Activated T-cell treated with anti-CD3 and anti-CD28 coated beads for 24 hours (primary cell): ENCODE measurements around the gene HES2.
"Not testable (repeated sequence)": the region's sequence is repeated elsewhere in the genome, so short reads cannot be mapped to it uniquely, and the experiment has no call there.

ENCODE experiments used
- DNase-seq: peaks from one replicate; pipeline ENCODE4 v3.0.0-alpha.2; 2020; ENCODE audit warnings: low read depth

Gene HES2

DNA sequence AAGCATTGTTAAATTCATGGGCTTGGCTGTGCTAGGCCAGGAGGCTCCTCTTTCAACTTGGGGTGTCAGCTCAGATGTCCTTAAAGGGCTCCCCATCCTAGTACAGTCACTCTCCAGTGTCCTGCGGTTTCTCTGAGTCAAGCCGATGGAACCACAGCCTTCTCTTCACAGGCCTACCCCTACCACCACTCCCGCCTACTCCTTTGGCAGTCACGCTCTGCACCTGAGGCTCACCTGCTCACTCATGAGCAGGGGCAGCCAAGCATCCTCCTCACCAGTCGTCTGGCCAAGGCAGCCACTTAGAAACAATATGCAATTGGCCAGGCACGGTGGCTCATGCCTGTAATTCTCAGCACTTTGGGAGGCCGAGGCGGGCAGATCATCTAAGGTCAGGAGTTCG is 29.7 kb downstream of the HES2 start:
- DNase-seq = no peak

DNA sequence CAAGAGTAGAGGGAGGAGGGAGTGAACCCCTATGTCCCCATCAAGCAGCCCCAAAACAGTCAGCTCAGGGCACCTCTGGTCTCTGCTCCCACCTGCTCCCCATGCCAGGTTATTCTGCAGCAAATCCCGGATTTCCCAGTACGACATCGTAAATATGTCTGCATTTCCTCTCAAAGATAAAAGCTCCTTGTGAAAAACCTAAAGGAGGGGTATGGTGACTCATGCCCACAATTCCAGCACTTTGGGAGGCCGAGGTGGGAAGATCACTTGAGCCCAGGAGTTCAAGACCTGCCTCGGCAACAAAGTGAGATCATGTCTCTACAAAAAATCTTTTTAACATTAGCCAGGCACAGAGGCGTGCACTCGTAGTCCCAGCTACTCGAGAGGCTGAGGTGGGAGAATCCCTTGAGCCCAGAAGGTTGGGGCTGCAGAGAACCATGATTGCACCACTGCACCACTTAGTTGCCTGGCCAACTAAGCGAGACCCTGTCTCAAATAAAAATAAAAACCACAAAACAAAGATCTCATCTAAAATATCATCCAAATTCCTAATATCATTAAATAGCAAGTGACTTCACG is 33.3 kb downstream of the HES2 start:
- no peak for DNase-seq

DNA sequence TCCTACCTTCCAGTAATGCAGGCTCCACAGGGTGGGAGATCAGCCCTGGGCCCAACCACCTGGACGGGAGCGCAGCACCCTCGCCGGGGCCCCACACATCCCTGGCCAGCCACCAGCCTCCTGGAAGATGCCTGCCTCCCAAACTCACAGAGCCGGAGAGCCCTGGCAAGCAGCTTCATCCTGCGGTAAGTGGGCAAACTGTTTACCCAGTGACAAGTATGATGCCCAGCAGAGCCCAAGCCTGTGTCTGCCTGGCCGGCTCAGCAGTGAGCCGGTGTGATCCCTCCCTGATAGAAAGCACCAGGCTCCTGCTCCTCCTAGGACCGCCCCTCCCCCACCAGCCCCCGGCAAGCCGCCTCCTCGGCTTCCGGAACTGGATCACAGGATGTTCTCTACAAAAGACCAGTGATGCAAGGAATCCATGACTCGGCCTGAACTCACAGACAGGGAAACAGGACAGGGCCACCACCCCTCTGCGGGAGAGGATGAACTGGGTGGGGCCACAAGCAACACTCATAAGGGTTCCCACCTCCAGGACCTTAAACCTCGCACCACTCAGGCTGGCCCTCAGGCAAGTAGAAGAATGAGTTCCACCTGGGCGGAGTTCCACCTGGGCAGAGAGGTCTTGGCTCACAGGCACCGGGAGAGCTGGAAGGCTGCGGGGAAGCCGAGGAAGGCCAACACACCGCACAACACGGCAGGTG is 34.1 kb downstream of the HES2 start:
- no peak for DNase-seq

- no peak for DNase-seq
Measured at GRCh38 chr1:6384962-6385361, 34.8 kb downstream of the HES2 start.

GRCh38 chr1:6384135-6384534 is 35.6 kb downstream of the HES2 start:
- no peak for DNase-seq

GRCh38 chr1:6380037-6380436 is 39.7 kb downstream of the HES2 start:
- DNase-seq = no peak

GRCh38 chr1:6378096-6378746 is 41.5 kb downstream of the HES2 start:
- DNase-seq = no peak

- DNase-seq = no peak
Measured at GRCh38 chr1:6373961-6374720, 45.6 kb downstream of the HES2 start.

DNA sequence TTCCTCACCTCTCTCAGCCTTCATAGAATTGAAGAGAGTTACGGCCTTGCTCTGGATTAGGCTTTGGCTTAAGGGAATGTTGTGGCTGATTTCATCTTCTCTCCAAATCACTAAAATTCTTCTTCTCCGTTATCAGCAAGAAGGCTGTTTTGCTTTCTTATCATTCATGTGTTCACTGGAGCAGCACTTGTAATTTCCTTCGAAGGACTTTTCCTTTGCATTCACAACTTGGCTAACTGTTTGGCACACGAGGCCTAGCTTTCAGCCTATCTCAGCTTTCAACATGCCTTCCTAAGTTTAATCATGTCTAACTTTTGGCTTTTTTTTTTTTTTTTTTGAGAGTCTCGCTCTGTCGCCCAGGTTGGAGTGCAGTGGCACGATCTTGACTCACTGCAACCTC is 47.5 kb downstream of the HES2 start:
- not testable (repeated sequence) for DNase-seq

DNA sequence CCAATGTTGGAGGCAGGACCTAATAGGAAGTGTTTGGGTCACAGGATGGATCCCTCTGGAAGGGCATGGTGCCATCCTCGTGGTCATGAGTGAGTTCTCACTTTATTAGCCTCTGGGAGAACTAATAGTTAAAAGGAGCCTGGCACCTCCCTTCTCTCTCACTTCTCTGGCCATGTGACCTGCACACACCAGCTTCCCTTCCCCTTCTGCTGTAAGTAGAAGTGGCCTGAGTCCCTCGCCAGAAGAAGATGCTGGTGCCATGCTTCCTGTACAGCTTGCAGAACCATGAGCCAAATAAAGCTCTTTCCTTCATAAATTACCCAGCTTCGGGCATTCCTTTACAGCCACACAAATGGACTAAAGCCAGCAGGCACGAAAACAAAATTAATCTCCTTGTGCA is 49.7 kb downstream of the HES2 start:
- DNase-seq = no peak

DNA sequence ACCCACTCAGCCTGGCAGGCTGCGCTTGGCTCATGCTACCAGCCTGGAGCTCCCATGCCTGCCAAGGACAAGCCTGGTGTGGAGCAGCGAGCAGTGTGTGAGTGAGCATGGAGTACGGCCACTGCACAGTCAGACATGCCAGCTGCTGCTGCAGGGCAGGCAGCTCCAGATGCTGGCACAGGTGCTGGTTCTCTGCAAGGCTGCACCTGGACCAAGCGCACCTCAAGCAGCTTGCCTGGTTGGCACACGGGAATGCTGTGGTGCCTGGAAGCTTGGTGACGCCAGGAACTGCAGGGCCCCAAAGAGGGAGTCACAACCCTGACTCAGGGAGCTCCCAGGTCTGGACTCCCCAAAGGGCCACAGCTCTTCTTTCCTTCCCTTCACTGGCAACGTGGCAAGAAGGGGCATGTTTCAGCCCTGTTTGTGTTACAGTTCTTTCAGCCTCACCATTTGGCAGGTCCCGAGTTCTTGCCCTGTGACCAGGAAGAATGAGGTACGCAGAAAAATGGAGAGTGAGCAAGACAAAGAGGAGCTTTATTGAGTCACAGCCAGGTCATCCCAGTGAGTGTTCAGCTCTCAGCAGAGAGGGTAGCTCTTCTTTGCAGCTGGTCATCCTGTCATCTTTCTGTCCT is 52.2 kb downstream of the HES2 start:
- DNase-seq = no peak

DNA sequence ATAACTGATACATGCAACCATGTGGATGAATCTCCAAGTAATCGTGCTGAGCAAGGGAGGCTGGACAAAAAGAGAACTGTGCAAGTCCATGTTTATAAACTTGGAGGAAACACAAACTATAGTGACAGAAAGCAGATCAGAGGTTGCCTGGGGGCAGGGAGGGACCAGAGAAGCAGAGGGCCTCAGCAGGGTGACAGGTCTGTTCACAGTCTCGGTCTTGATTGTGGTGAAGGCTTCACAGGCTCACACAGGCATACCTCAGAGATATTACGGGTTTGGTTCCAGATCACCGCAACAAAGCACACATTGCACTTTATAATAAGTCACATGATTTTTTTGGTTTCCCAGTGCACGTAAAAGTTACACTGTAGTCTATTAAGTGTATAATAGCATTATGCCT is 54.7 kb downstream of the HES2 start:
- DNase-seq = peak; percentile 30

GRCh38 chr1:6363085-6363884 is 56.4 kb downstream of the HES2 start:
- not testable (repeated sequence) for DNase-seq
